Omental fat pad (tissue), 4 donors: ENCODE results near the gene MEGF8. TPM values are rescaled to one million over a fixed set of nuclear protein-coding genes. Genes with fewer than 3 reads are reported as not detected.

Source experiments
- ATAC-seq: fragments of 150-250 bp; one replicate; pipeline ENCODE4 v1.9.1; 2016; ENCODE audit warnings: mild to moderate bottlenecking, moderate library complexity; ENCODE audit not compliant: low FRiP score
- DNase-seq: peaks from one replicate; pipeline ENCODE4 v3.0.0-alpha.2; 2019; ENCODE audit warnings: low spot score
- CTCF ChIP-seq, 3 donors: fragments of 450-650 bp; IDR thresholded peaks; one replicate each; pipeline ENCODE4 v1.5.1; 2016 to 2017; ENCODE audit warnings: antibody characterized with exemption in 3 of 3, mild to moderate bottlenecking in 3 of 3, moderate library complexity in 2 of 3
- total RNA-seq, 4 donors: library from RNA; depleted of rRNA; stranded (reverse); fragments of >200 nt; gene quantifications; one replicate each; pipeline ENCODE4 v1.1.0, GENCODE V29; 2016

Gene MEGF8
- total RNA-seq, 4 donors from 2014 or later: 15.3 to 20.5 (median 18.4) TPM

GRCh38 chr19:42389899-42390298, 64.5 kb downstream of the MEGF8 start, which contains the start of gene CNFN:
Gene CNFN, minus strand, starts transcription at chr19:42390297. Its CDS starts 1,260 bp downstream, at chr19:42389037.
- no peak for DNase-seq
- ATAC-seq: no peak
- no peak for TF ChIP-seq CTCF (IDR thresholded peaks at IDR 0.05)

- ATAC-seq (no peak), DNase-seq (no peak)
- TF ChIP-seq CTCF (IDR thresholded peaks at IDR 0.05): no peak
Observed at GRCh38 chr19:42392165-42392564, 66.7 kb downstream of the MEGF8 start.

- no peak for TF ChIP-seq CTCF (IDR thresholded peaks at IDR 0.05)
- no peak for DNase-seq
- ATAC-seq: no peak
Observed at GRCh38 chr19:42394751-42395150, 69.3 kb downstream of the MEGF8 start.

GRCh38 chr19:42396381-42397262, 71.2 kb downstream of the MEGF8 start:
- DNase-seq (peak; percentile 94), ATAC-seq (peak; percentile 99)
- no peak for TF ChIP-seq CTCF (IDR thresholded peaks at IDR 0.05)

- no peak for TF ChIP-seq CTCF (IDR thresholded peaks at IDR 0.05)
- DNase-seq (no peak), ATAC-seq (peak; percentile 3)
Observed at GRCh38 chr19:42397263-42398166, 72.1 kb downstream of the MEGF8 start.

- no peak for TF ChIP-seq CTCF (IDR thresholded peaks at IDR 0.05)
- no peak for ATAC-seq
- no peak for DNase-seq
Observed at GRCh38 chr19:42400404-42400803, 75.0 kb downstream of the MEGF8 start.
